ENCODE results near the gene FAM184B.
"Not testable (repeated sequence)": the region's sequence is repeated elsewhere in the genome, so short reads cannot be mapped to it uniquely, and the experiment has no call there.

The FAM184B gene

GRCh38 chr4:17690898-17691297 is 90.5 kb downstream of the FAM184B start:
- Histone ChIP-seq H3K9me3 (ENCODE audit: control insufficient read depth in 2 of 2, low read length in 2 of 2) (no peaks in the 10 kb centered on the region), H3K36me3 (ENCODE audit: control insufficient read depth in 2 of 2, insufficient read depth in 2 of 2, low read length in 2 of 2) (no peaks in the 10 kb centered on the region), H3K27ac (ENCODE audit: low read depth in 2 of 2, low read length in 2 of 2) (no peak overlapping the region), H3K4me3 (ENCODE audit: low read length in 2 of 2) (no peak overlapping the region), H3K9ac (ENCODE audit: low read depth in 1 of 2, low read length in 2 of 2) (no peak overlapping the region), H3K4me1 (ENCODE audit: control insufficient read depth in 2 of 2, insufficient read depth in 2 of 2, low read length in 2 of 2) (no peaks in the 10 kb centered on the region), H3K27me3 (ENCODE audit: control insufficient read depth in 2 of 2, insufficient read depth in 2 of 2, low read length in 2 of 2) (no peaks in the 10 kb centered on the region)

GRCh38 chr4:17690135-17690534 is 91.3 kb downstream of the FAM184B start:
- Histone ChIP-seq H3K4me3 (ENCODE audit: low read length in 2 of 2) (no peak overlapping the region), H3K27me3 (ENCODE audit: control insufficient read depth in 2 of 2, insufficient read depth in 2 of 2, low read length in 2 of 2) (no peaks in the 10 kb centered on the region), H3K4me1 (ENCODE audit: control insufficient read depth in 2 of 2, insufficient read depth in 2 of 2, low read length in 2 of 2) (no peaks in the 10 kb centered on the region), H3K27ac (ENCODE audit: low read depth in 2 of 2, low read length in 2 of 2) (no peak overlapping the region), H3K36me3 (ENCODE audit: control insufficient read depth in 2 of 2, insufficient read depth in 2 of 2, low read length in 2 of 2) (no peaks in the 10 kb centered on the region), H3K9ac (ENCODE audit: low read depth in 1 of 2, low read length in 2 of 2) (no peak overlapping the region), H3K9me3 (ENCODE audit: control insufficient read depth in 2 of 2, low read length in 2 of 2) (no peaks in the 10 kb centered on the region)

- H3K9me3 ChIP-seq (ENCODE audit: control insufficient read depth in 2 of 2, low read length in 2 of 2), result no peaks in the 10 kb centered on the region
- no peaks in the 10 kb centered on the region for H3K36me3 ChIP-seq (ENCODE audit: control insufficient read depth in 2 of 2, insufficient read depth in 2 of 2, low read length in 2 of 2)
- H3K4me3 ChIP-seq (ENCODE audit: low read length in 2 of 2), result no peak overlapping the region
- no peaks in the 10 kb centered on the region for H3K4me1 ChIP-seq (ENCODE audit: control insufficient read depth in 2 of 2, insufficient read depth in 2 of 2, low read length in 2 of 2)
- H3K27me3 ChIP-seq (ENCODE audit: control insufficient read depth in 2 of 2, insufficient read depth in 2 of 2, low read length in 2 of 2), result no peaks in the 10 kb centered on the region
- no peak overlapping the region for H3K27ac ChIP-seq (ENCODE audit: low read depth in 2 of 2, low read length in 2 of 2)
- H3K9ac ChIP-seq (ENCODE audit: low read depth in 1 of 2, low read length in 2 of 2), result no peak overlapping the region
Observed at GRCh38 chr4:17688011-17688441, 93.4 kb downstream of the FAM184B start.

GRCh38 chr4:17687237-17687857 is 94.1 kb downstream of the FAM184B start:
- no peaks in the 10 kb centered on the region for H3K9me3 ChIP-seq (ENCODE audit: control insufficient read depth in 2 of 2, low read length in 2 of 2)
- H3K36me3 ChIP-seq (ENCODE audit: control insufficient read depth in 2 of 2, insufficient read depth in 2 of 2, low read length in 2 of 2), result no peaks in the 10 kb centered on the region
- no peak overlapping the region for H3K9ac ChIP-seq (ENCODE audit: low read depth in 1 of 2, low read length in 2 of 2)
- no peaks in the 10 kb centered on the region for H3K4me1 ChIP-seq (ENCODE audit: control insufficient read depth in 2 of 2, insufficient read depth in 2 of 2, low read length in 2 of 2)
- no peaks in the 10 kb centered on the region for H3K27me3 ChIP-seq (ENCODE audit: control insufficient read depth in 2 of 2, insufficient read depth in 2 of 2, low read length in 2 of 2)
- H3K4me3 ChIP-seq (ENCODE audit: low read length in 2 of 2), result no peak overlapping the region
- H3K27ac ChIP-seq (ENCODE audit: low read depth in 2 of 2, low read length in 2 of 2), result no peak overlapping the region

GRCh38 chr4:17684648-17685047 is 96.8 kb downstream of the FAM184B start:
- H3K4me3 ChIP-seq (ENCODE audit: low read length in 2 of 2); H3K27me3 ChIP-seq (ENCODE audit: control insufficient read depth in 2 of 2, insufficient read depth in 2 of 2, low read length in 2 of 2); H3K27ac ChIP-seq (ENCODE audit: low read depth in 2 of 2, low read length in 2 of 2); H3K36me3 ChIP-seq (ENCODE audit: control insufficient read depth in 2 of 2, insufficient read depth in 2 of 2, low read length in 2 of 2); H3K9me3 ChIP-seq (ENCODE audit: control insufficient read depth in 2 of 2, low read length in 2 of 2); H3K9ac ChIP-seq (ENCODE audit: low read depth in 1 of 2, low read length in 2 of 2); H3K4me1 ChIP-seq (ENCODE audit: control insufficient read depth in 2 of 2, insufficient read depth in 2 of 2, low read length in 2 of 2): not testable (repeated sequence)

- no peaks in the 10 kb centered on the region for H3K4me1 ChIP-seq (ENCODE audit: control insufficient read depth in 2 of 2, insufficient read depth in 2 of 2, low read length in 2 of 2)
- no peak overlapping the region for H3K27ac ChIP-seq (ENCODE audit: low read depth in 2 of 2, low read length in 2 of 2)
- H3K27me3 ChIP-seq (ENCODE audit: control insufficient read depth in 2 of 2, insufficient read depth in 2 of 2, low read length in 2 of 2), result no peaks in the 10 kb centered on the region
- H3K9me3 ChIP-seq (ENCODE audit: control insufficient read depth in 2 of 2, low read length in 2 of 2), result no peaks in the 10 kb centered on the region
- no peak overlapping the region for H3K9ac ChIP-seq (ENCODE audit: low read depth in 1 of 2, low read length in 2 of 2)
- no peak overlapping the region for H3K4me3 ChIP-seq (ENCODE audit: low read length in 2 of 2)
- H3K36me3 ChIP-seq (ENCODE audit: control insufficient read depth in 2 of 2, insufficient read depth in 2 of 2, low read length in 2 of 2), result no peaks in the 10 kb centered on the region
Observed at GRCh38 chr4:17682222-17682566, 99.2 kb downstream of the FAM184B start.

GRCh38 chr4:17681281-17682221 is 99.9 kb downstream of the FAM184B start:
- no peak overlapping the region for H3K4me3 ChIP-seq (ENCODE audit: low read length in 2 of 2)
- no peaks in the 10 kb centered on the region for H3K36me3 ChIP-seq (ENCODE audit: control insufficient read depth in 2 of 2, insufficient read depth in 2 of 2, low read length in 2 of 2)
- H3K27me3 ChIP-seq (ENCODE audit: control insufficient read depth in 2 of 2, insufficient read depth in 2 of 2, low read length in 2 of 2), result no peaks in the 10 kb centered on the region
- no peak overlapping the region for H3K9ac ChIP-seq (ENCODE audit: low read depth in 1 of 2, low read length in 2 of 2)
- no peaks in the 10 kb centered on the region for H3K4me1 ChIP-seq (ENCODE audit: control insufficient read depth in 2 of 2, insufficient read depth in 2 of 2, low read length in 2 of 2)
- no peaks in the 10 kb centered on the region for H3K9me3 ChIP-seq (ENCODE audit: control insufficient read depth in 2 of 2, low read length in 2 of 2)
- H3K27ac ChIP-seq (ENCODE audit: low read depth in 2 of 2, low read length in 2 of 2), result no peak overlapping the region

- Histone ChIP-seq H3K36me3 (ENCODE audit: control insufficient read depth in 2 of 2, insufficient read depth in 2 of 2, low read length in 2 of 2) (no peaks in the 10 kb centered on the region), H3K9ac (ENCODE audit: low read depth in 1 of 2, low read length in 2 of 2) (no peak overlapping the region), H3K4me3 (ENCODE audit: low read length in 2 of 2) (no peak overlapping the region), H3K9me3 (ENCODE audit: control insufficient read depth in 2 of 2, low read length in 2 of 2) (no peaks in the 10 kb centered on the region), H3K27ac (ENCODE audit: low read depth in 2 of 2, low read length in 2 of 2) (no peak overlapping the region), H3K27me3 (ENCODE audit: control insufficient read depth in 2 of 2, insufficient read depth in 2 of 2, low read length in 2 of 2) (no peaks in the 10 kb centered on the region), H3K4me1 (ENCODE audit: control insufficient read depth in 2 of 2, insufficient read depth in 2 of 2, low read length in 2 of 2) (no peaks in the 10 kb centered on the region)
Observed at GRCh38 chr4:17680559-17681280, 100.7 kb downstream of the FAM184B start.

GRCh38 chr4:17670423-17670822 is 111.0 kb downstream of the FAM184B start:
- H3K9me3 ChIP-seq (ENCODE audit: control insufficient read depth in 2 of 2, low read length in 2 of 2), result no peaks in the 10 kb centered on the region

GRCh38 chr4:17667653-17668201 is 113.7 kb downstream of the FAM184B start:
- no peak overlapping the region for H3K9ac ChIP-seq (ENCODE audit: low read depth in 1 of 2, low read length in 2 of 2)
- H3K27me3 ChIP-seq (ENCODE audit: control insufficient read depth in 2 of 2, insufficient read depth in 2 of 2, low read length in 2 of 2), result no peaks in the 10 kb centered on the region
- no peak overlapping the region for H3K27ac ChIP-seq (ENCODE audit: low read depth in 2 of 2, low read length in 2 of 2)
- no peak overlapping the region for H3K4me3 ChIP-seq (ENCODE audit: low read length in 2 of 2)
- no peaks in the 10 kb centered on the region for H3K4me1 ChIP-seq (ENCODE audit: control insufficient read depth in 2 of 2, insufficient read depth in 2 of 2, low read length in 2 of 2)
- H3K9me3 ChIP-seq (ENCODE audit: control insufficient read depth in 2 of 2, low read length in 2 of 2), result no peaks in the 10 kb centered on the region
- H3K36me3 ChIP-seq (ENCODE audit: control insufficient read depth in 2 of 2, insufficient read depth in 2 of 2, low read length in 2 of 2), result no peaks in the 10 kb centered on the region

More at GRCh38 chr4:17670423-17670822, 111.0 kb downstream of the FAM184B start:
- no peak overlapping the region for H3K27ac ChIP-seq (ENCODE audit: low read depth in 2 of 2, low read length in 2 of 2)
- no peaks in the 10 kb centered on the region for H3K27me3 ChIP-seq (ENCODE audit: control insufficient read depth in 2 of 2, insufficient read depth in 2 of 2, low read length in 2 of 2)
- H3K36me3 ChIP-seq (ENCODE audit: control insufficient read depth in 2 of 2, insufficient read depth in 2 of 2, low read length in 2 of 2), result no peaks in the 10 kb centered on the region
- H3K9ac ChIP-seq (ENCODE audit: low read depth in 1 of 2, low read length in 2 of 2), result no peak overlapping the region
- H3K4me1 ChIP-seq (ENCODE audit: control insufficient read depth in 2 of 2, insufficient read depth in 2 of 2, low read length in 2 of 2), result no peaks in the 10 kb centered on the region
- no peak overlapping the region for H3K4me3 ChIP-seq (ENCODE audit: low read length in 2 of 2)

Measured in mucosa of rectum (tissue), 2 donors.